GM18873 (cell line): ENCODE measurements around the gene IL4R.
"Not testable (repeated sequence)": the region's sequence is repeated elsewhere in the genome, so short reads cannot be mapped to it uniquely, and the experiment has no call there.

Experiments used
- ATAC-seq: cut with Tn5 transposase; IDR thresholded peaks from one replicate; pipeline ENCODE4 v1.9.1; 2021; ENCODE audit warnings: mild to moderate bottlenecking, moderate library complexity, moderate number of reproducible peaks; ENCODE audit not compliant: unreplicated experiment, low FRiP score

Gene IL4R

DNA sequence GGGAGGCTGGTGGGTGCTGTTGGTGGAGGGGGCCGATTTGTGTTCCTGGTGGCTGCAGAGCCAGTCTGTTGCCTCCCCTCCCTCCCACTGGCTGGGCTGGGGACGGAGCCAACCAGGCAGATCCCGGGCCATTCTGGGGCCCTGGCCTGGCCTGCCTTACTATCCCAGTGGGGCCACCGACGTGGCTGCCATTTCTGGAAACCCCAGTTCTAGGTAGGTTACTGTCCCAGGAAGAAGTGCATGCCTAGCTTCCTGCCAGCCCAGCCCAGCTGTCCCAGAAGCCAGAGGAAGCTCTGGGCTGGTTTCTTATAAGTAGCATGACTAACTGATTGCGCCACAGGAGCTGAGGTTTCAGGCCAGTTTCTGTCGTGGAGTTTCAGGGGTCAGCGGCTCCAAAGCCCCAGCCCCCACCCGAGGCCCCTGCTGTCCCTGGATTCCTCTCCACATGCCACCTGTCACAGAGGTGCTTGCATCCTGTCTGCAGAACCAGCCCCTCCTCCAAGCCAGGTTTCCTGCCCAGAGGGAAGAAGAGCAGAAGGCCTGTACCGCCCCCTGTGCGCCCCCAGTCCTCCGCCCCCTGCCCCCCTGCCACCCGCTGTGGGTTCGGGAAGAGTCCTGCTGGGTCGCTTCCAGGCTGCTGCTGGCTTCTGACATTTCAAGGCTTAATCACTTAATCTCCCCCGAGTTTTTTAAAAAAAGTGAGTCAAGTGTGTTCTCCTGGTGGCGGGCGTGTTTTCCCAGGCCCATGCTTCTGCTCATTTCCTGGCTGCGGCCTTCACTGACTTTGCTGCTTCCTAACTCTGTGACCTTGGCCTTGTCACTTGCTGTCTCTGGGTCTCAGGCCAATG, 13.2 kb downstream of the IL4R start:
- no peak for ATAC-seq

DNA sequence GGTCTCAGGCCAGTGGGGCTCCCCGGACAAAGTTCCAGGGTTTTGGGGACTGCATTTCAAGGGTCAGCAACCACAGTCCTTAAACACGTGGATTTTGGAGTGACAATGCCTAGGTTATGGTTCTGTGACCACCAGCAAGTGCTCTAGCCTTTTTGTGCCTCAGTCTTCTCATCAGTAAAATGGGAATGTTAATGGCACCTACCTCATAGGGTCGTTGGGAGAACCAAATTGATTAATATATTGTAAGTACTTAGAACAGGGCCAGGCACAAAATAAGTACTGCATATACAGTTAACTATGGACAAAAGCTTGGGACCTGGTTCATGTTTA, 13.8 kb downstream of the IL4R start:
- no peak for ATAC-seq

DNA sequence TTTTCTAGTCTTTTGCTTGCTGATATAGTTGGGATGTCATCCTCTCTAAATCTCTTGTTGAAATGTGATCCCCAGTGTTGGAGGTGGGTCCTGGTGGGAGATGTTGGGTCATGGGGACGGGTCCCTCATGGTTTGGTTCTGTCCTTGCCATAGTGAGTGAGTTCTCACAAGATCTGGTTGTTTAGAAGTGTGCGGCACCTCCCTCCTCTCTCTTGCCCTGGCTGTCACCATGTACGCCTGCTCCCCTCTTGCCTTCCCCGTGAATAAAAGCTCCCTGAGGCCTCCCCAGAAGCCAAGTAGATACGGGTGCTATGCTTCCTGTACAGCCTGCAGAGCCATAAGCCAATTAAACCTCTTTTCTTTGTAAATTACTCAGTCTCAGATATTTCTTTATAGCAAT, 15.2 kb downstream of the IL4R start:
- no peak for ATAC-seq

DNA sequence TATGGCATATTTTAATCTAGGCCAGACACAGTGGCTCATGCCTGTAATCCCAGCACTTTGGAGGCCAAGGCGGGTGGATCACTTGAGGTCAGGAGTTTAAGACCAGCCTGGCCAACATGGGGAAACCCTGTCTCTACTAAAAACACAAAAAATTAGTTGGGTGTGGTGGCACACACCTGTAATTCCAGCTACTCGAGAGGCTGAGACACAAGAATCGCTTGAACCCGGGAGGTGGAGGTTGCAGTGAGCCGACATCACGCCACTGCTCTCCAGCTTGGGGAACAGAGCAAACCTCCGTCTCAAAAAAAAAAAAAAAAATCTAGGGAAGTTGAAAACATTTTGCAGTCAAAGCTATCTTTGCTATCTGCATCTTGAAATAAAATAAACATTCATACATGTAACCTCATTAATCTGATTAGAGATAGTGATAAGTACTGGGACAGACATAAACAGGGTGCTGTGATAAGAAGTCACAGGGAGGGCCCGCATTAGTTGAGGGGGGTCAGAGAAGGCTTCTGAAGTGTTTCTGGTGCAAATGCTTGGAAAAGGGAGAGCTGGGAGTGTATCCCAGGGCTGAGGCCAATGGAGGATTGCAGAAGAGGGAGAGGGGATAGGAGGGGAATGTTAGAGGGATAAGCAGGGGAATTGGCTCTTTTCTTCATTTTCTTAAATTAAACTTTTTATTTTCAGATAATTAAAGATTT, 15.8 kb downstream of the IL4R start:
- ATAC-seq, result not testable (repeated sequence)

DNA sequence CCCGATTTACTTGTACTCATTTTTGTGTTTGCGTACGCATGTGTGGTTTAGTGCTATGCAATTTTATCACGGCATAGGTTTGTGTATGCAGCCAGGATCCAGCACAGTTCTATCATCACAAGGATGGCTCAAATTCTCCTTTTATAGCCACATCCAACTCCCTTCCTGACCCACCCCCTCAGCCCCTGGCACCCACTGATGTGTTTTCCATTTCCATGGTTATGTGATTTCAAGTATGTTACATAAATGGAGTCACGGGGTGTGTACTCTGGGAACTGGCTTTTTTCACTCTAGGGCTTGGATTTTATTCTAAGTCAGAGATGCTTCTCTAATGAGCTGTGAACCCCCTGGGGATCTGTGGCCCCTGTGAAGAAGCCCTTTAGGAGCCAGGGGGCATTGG, 16.8 kb downstream of the IL4R start:
- no peak for ATAC-seq

DNA sequence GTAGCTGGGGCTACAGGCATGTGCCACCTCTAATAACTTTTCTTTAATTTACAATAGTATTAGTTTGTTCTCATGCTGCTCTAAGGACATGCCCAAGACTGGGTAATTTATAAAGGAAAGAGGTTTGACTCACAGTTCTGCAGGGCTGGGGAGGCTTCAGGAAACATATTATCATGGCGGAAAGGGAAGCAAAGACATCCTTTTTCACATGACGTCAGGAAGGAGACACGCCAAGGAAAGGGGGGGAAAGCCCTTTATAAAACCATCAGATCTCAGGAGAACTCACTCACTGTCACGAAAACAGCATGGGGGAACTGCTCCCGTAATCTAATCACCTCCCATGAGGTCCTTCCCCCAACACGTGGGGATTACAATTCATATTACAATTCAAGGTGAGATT, 18.3 kb downstream of the IL4R start:
- ATAC-seq, result no peak

DNA sequence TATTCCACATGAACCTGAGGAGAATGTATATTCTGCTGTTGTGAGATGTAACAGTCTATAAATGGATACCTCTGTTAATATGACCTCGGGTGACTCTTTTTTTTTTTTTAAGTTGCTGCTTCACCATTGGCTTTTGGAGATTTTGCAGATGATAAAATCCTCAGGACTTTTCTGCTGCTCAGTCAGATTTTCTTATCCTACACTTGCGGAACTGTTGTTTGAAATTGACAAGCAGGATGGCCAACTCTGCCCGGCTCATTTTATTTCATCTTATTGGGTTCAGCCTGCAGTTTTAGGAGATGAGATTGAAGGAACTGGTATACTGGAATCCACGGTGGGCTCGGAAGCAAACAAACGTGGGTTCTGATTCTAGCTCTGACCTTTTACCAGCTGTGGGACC, 19.3 kb downstream of the IL4R start:
- ATAC-seq, result no peak

DNA sequence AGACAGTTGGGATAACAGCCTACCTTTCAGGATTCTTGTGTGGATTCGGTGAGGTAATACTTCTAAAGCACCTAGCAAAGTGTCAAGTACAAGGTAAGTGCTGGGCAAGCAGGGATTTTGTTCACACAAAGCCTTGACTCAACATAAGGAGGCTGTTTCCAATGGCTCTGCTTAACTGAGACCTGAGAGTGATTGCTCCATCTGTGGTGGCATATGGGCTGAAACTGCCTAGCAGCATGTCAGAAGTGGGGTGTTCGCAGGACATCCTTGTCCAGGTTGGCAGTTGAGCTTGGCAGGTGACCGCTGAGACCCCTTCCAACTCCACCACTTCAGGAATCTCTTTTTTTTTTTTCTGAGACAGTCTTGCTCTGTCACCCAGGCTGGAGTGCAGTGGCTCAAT, 19.8 kb downstream of the IL4R start:
- no peak for ATAC-seq

DNA sequence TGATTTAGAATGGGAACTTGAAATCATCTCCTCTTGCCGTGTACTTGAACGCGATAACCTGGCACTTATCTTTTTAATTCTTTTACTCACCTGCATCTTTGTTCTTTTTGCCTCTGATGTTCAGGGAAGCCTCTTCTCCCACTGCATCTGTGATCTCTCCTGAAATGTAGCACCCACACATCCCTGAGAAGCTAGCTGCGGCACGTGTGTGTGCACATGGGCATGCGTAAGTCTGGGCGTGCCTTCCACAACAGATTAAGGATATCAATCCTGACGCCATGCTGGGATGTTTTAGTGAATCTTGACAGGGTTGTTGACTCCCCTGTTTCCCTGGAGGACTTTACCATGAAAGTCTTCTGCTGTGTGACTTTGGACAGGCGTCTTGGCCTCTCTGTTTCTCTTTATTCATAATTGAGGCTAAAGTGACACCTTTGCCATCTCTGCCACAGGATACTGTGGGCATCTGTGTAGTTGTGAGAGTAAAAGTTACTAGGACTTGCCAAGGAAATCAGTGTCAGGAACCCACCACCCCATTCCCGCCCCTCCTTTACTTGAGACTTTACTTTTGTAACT, 20.5 kb downstream of the IL4R start:
- ATAC-seq, result no peak

DNA sequence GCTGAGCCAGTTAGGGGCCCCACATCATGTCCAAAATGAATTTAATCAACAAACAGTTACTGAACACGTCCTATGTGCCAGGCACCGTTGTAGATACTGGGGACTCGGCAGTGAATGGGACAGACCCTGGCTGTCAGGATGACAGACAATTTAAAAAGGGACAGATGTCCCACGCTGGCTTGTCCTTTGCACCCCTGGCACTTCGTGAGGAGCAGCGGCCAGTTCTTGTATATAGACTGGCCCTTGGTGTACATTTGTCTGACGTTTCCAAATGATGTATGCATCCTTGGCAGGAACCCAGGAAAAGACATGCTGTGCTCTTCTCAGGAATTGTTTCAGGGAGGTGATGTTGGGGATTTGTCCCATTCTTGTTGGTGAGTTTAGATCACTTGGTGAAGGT, 21.1 kb downstream of the IL4R start:
- no peak for ATAC-seq

DNA sequence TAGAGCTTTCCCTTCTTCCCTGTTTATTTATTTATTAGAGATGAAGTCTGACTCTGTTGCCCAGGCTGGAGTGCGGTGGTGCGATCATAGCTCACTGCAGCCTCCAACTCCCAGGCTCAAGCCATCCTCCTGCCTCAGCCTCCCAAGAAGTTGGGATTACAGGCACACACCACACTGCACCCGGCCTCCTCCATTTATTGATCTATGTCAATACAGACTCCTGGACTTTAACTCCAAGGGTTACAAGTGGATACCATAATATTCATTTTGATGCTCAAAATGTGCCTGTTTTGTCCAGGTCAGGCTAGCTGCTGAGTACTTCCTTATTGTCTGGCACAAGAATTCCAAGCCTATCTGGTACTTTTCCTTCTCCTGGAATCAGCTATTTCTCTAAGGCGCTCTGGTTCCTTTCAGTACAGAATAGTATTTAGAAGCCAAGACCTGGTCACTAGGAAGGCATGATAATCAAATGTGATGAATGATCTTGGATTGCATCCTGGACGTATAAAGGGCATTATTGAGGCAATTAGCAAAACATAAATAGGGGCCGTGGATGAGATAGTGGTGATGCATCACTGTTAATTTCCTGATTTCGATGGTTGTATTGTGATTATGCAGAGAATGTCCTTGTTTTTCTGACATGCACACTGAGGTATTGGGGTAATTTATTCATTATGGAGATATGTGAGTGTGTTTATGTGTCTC, 21.7 kb downstream of the IL4R start:
- ATAC-seq, result no peak

DNA sequence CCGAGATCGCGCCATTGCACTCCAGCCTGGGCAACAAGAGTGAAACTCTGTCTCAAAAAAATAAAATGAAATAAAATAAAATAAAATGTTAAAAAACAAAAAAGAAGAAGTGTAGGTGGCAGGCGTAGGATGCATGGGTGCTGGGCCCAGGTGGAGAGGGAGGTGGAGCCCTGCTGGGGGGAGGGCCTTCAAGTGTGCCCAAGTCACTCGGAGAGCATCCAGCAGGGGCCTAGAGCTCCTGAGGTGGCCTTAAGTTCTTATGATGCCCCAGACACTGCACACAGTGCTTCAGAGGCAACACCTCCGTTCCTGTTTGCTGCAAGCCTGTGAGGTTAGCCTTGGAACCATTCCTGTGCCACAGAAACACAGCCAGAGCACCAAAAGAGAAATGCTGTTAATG, 23.2 kb downstream of the IL4R start:
- no peak for ATAC-seq

DNA sequence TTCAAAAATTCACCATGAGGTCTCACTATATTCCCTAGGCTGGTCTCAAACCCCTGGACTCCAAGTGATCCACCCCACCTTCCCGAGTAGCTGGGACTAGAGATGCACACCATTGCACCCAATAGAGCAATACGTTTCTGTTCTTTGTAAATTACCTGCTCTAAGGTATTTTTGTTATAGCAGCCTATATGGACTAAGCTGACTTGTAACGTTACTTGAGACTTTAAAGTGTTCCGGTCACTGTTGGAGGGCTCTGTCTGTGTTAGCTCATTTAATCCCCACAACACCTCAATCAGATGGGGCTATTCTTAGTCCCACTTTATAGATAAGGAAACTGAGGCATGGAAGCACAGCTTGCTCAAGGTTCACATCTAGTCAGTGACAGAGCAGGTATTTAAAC, 25.4 kb downstream of the IL4R start:
- ATAC-seq, result no peak

DNA sequence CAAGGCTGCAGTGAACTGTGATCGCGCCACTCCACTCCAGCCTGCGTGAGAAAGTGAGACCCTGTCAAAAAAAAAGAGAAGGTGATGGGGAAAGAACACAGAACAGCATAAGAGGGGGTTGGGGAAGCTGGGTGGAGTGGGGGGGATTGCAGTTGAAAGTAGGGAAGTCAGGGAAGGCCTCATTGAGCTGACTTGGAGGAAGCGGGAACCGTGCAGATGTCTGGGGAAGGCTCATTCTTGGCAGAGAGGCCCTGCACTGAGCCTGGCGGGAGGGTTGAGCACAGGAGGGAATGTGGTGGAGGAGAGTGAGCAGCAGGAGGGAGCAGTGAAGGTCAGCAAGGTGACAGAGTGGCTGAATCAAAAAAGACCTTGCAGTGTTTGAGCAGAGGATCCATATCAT, 26.9 kb downstream of the IL4R start:
- no peak for ATAC-seq

DNA sequence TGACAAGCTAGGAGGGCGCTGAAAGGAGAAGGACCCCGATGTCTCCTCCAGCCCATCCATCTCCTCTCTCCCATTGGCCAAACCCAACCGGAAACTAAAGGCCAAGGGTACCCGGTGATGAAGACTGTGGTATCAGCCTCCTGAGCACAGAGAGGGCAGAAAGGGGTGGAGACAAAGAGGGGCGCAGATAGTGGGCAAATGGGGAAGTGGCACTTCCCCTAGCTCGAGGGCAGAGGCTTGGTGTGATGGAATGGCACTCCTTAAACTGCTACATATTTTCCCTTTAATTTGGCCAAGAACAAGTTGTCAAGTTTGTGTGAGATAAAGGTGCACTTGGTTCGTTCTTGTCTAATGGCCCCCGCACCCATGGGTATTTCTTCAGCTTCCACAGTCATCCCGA, 27.8 kb downstream of the IL4R start:
- no peak for ATAC-seq

DNA sequence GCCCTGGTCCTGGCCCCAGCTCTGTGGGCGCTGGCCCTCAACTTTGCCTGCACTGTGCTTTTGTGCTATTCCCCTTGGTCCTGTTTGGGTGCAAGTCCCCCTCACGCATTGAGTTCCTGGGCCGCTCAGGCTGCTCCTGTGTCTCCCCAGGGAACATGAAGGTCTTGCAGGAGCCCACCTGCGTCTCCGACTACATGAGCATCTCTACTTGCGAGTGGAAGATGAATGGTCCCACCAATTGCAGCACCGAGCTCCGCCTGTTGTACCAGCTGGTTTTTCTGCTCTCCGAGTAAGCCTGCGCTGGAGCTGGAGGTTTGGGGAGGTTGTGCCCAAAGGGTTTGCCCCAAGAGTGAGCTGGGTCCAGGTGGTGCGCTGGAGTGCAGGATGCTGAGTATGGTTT, 28.2 kb downstream of the IL4R start:
- ATAC-seq, result no peak

DNA sequence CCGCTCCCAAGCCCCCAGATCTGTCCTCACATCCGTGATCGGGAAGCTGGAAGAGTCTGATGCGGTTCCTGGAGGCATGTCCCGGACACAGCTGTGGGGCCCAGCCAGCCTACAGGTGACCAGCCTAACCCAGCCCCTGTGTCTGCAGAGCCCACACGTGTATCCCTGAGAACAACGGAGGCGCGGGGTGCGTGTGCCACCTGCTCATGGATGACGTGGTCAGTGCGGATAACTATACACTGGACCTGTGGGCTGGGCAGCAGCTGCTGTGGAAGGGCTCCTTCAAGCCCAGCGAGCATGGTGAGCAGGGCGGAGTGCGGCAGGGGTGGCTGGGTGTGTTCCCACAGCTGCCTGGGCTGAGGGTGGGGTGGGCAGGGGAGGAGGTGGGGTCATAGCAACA, 30.9 kb downstream of the IL4R start:
- ATAC-seq, result no peak

DNA sequence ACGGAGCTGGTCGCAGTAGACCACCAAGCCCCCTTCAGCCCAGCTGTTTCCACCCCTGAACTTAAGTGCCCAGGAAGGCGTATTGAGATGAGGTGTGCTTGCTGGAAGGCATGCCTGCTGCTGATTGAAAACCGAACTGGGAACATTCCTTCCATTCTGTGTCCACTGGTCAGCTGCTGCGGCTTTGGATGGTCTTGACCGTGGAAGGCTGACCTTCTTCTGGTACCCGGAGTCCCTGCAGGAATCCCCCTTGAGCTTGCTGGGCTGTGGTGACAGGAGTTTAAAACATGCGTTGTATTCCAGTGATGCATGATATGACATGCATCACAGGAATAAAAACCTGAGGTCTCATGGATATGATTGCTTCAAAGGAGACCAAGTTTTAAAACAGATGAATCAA, 31.4 kb downstream of the IL4R start:
- ATAC-seq, result no peak

DNA sequence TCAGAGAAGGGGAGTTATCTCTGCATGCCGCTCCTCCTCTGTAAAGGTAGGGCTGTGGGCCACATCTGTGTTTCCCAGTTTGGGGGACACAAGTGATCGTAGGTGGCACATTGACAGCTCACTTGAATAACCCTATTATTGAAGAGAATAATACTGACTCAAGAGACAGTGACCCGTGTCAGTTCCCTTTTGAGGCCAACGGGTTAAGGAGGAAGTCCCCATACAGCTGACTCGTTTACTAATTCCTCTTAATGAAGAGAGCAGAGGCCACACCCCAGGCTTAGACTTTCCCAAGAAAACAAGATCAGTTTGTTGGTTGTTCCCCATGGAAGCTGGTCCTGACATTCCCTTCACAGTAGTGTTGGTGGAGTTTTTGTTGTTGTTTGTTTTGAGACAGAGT, 33.0 kb downstream of the IL4R start:
- ATAC-seq, result no peak

DNA sequence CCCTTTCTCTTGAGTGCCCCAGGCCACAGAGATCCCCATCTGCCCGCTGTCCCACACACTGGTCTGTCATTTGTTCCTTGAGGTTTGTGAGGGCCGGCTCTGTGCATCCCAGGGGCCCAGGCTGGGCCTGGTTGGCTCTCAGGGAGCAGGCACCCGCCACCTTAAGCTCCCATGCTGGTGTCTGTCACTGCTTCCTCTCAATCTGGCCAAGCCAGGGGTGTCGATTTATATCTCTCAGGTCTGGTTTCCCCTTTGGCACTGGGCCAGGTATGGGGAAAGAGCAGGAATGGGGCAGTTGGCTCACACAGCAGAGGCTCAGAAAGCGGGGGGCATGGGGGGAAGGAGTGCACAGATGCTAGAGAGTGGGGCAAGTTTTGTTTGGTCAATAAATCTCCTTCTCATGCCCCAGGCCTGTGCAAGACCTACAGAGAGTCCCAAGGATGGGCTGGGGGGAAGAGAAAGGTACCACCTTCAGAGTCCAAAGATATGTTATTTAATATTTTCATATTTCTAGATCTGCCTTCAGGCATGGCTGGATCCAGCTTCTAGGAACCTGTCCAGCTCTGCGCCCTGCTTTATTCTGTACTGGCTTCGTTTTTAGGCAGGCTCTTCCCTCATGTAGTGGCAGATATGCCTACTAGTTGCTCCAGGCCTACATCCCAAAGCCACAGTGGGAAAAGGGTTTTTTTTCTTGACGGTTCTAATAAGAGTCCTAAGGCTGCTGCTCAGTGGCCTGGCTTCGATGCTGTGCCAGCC, 34.3 kb downstream of the IL4R start:
- no peak for ATAC-seq

DNA sequence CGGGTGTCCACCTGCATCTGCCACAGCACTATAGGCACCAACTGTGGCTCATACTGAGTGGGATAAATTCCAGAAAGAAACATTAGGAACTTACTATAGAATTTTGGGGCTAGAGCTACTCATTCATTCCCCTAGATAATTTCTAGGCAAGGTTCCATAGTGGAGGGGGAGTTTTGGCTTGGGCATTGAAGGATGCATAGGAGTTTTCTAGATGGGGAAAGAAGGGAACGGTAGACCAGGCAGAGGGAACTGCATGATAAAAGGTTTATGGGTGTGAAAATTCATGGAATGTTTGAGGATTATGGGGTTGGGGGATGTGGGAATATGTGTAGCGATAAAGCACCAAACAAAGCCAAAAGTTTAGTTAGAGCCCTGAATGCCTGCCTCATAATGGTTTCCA, 35.5 kb downstream of the IL4R start:
- no peak for ATAC-seq
